LNCaP clone FGC (cell line): ENCODE results near the gene OSTF1.

Experiments
- DNase-seq: peaks from one replicate; pipeline ENCODE4 v3.0.0-alpha.2; 2011; ENCODE audit warnings: low read depth
- H3K4me3 ChIP-seq: 2 replicates; pipeline ENCODE4 v1.5.1; 2011; ENCODE audit warnings: mild to moderate bottlenecking, low read depth, low read length, control low read depth
- CTCF ChIP-seq: IDR thresholded peaks from 2 replicates; pipeline ENCODE4 v1.5.1; 2012; ENCODE audit warnings: mild to moderate bottlenecking; ENCODE audit not compliant: control insufficient read depth, insufficient read depth; ENCODE audit errors: extremely low read depth

Gene OSTF1

GRCh38 chr9:75139201-75139600, 50.9 kb downstream of the OSTF1 start:
- no peak overlapping the region for H3K4me3 ChIP-seq
- no peak for DNase-seq
- no peak for TF ChIP-seq CTCF

DNA sequence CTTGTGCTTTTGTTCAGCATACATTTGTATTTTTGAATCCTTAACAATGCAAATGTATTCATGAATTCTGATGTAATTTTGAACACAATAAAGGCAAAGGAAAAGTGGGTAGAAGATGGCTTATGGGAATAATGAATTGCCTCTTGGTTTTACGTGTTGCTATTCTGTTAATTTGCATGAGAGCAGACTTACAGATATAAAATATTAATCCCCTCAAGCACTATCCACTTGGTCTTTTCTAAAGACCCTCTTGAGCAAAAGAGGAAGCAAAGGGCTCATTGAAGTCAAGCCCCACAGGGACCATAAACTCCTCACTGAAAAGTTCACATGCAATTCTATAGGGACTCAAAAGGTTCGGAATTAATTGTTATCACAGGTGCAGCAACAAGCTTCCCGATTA, 51.9 kb downstream of the OSTF1 start:
- DNase-seq, result no peak
- no peak overlapping the region for H3K4me3 ChIP-seq
- no peak for TF ChIP-seq CTCF

GRCh38 chr9:75142202-75142601, 53.9 kb downstream of the OSTF1 start:
- TF ChIP-seq CTCF, result no peak
- no peak for DNase-seq
- no peak overlapping the region for H3K4me3 ChIP-seq

- TF ChIP-seq CTCF, result no peak
- no peak for DNase-seq
- no peak overlapping the region for H3K4me3 ChIP-seq
Observed at GRCh38 chr9:75146229-75146628, 57.9 kb downstream of the OSTF1 start.

GRCh38 chr9:75147638-75148037, 59.3 kb downstream of the OSTF1 start:
- no peak overlapping the region for H3K4me3 ChIP-seq
- no peak for DNase-seq
- no peak for TF ChIP-seq CTCF

- no peak for DNase-seq
- no peak overlapping the region for H3K4me3 ChIP-seq
- no peak for TF ChIP-seq CTCF
Observed at GRCh38 chr9:75148561-75148960, 60.2 kb downstream of the OSTF1 start.

DNA sequence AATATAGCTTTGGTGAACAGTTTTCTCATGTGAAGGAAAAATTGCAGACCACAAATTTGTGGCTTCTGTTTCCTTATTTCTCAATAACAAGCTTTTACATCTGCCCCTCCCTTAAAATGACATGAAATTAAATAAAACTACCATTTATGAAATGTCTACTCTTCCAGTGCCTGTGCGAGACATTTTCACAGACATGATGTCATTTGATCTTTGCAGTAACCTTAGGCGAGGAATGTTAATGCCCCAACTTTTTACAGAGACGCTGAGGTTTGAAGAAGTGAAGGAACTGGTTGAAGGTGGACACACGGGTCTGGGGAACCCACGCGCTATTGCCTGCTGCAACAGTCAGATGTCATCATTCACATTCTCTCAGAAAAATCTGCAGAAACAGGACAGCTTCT, 61.5 kb downstream of the OSTF1 start:
- TF ChIP-seq CTCF, result no peak
- no peak for DNase-seq
- H3K4me3 ChIP-seq, result no peak overlapping the region
